Astrocyte of the cerebellum (primary cell): ENCODE results near the gene MICA.
"Not testable (repeated sequence)": the region's sequence is repeated elsewhere in the genome, so short reads cannot be mapped to it uniquely, and the experiment has no call there.

Experiments used
- DNase-seq: peaks from one replicate; pipeline ENCODE4 v3.0.0-alpha.2; 2011; ENCODE audit warnings: low read depth
- H3K4me3 ChIP-seq: 2 replicates; pipeline ENCODE4 v1.5.1; 2011; ENCODE audit warnings: mild to moderate bottlenecking, low read depth, low read length, moderate library complexity
- in situ Hi-C: cut with HindIII; loops from 2 replicates; pipeline ENCODE4 v1.10.0; 2017; ENCODE audit warnings: low sequenced_read_pairs
- TF ChIP-seq, protein P1 (sequence below): IDR thresholded peaks from 2 replicates; pipeline ENCODE4 v1.5.1; 2012; ENCODE audit warnings: low read length, low read depth, moderate library complexity, mild to moderate bottlenecking; ENCODE audit errors: missing control alignments

Gene MICA

DNA sequence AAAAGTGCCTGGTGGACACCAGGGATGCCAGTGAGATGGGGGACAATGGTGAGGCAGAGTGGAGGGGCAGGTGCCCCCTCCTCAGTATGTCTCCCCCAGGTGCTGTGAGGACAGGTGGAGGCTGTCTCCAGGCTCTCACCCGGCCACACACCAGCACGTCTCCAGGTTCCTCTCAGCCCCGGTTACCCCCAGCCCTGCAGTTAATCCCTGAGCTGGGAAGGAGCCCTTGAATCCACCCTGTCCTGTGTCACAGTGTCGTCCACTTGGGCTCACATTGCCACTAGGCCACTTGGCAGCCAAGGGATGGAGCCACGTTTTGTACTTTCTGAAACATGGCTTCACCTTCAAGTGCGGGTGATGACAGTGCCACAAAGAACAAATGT is 24.7 kb upstream of the MICA start:
- no peak for DNase-seq
- in situ Hi-C loops = no loop called here
- H3K4me3 ChIP-seq = no peak overlapping the region
- TF ChIP-seq, protein P1, sequence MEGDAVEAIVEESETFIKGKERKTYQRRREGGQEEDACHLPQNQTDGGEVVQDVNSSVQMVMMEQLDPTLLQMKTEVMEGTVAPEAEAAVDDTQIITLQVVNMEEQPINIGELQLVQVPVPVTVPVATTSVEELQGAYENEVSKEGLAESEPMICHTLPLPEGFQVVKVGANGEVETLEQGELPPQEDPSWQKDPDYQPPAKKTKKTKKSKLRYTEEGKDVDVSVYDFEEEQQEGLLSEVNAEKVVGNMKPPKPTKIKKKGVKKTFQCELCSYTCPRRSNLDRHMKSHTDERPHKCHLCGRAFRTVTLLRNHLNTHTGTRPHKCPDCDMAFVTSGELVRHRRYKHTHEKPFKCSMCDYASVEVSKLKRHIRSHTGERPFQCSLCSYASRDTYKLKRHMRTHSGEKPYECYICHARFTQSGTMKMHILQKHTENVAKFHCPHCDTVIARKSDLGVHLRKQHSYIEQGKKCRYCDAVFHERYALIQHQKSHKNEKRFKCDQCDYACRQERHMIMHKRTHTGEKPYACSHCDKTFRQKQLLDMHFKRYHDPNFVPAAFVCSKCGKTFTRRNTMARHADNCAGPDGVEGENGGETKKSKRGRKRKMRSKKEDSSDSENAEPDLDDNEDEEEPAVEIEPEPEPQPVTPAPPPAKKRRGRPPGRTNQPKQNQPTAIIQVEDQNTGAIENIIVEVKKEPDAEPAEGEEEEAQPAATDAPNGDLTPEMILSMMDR = no peak

GRCh38 chr6:31379850-31380249 is 23.5 kb upstream of the MICA start:
- H3K4me3 ChIP-seq = no peak overlapping the region
- in situ Hi-C loops = no loop called here
- TF ChIP-seq, protein P1 = no peak
- no peak for DNase-seq

- in situ Hi-C loops = no loop called here
- TF ChIP-seq, protein P1 = no peak
- DNase-seq = no peak
- H3K4me3 ChIP-seq = no peak overlapping the region
These were observed 21.7 kb upstream of the MICA start for GRCh38 chr6:31381666-31382065.

DNA sequence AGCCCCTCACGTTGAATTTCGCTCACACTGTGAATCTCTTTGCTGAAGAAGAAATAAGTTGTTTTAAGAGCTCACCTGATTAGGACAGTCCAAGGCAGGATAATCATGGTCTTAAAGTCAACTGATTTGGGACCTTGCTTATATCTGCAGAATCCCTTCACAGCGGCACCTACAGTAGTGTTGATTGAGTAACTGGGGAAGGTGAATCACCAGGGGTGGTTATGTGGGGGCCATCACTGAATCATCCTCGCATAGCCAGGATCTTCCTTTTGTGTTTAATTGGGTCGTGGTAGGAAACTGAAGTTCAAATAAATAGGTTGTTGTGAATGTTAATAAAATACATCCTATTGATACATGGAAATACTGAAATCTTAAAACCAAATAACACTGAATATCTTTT is 20.2 kb upstream of the MICA start:
- no peak for DNase-seq

DNA sequence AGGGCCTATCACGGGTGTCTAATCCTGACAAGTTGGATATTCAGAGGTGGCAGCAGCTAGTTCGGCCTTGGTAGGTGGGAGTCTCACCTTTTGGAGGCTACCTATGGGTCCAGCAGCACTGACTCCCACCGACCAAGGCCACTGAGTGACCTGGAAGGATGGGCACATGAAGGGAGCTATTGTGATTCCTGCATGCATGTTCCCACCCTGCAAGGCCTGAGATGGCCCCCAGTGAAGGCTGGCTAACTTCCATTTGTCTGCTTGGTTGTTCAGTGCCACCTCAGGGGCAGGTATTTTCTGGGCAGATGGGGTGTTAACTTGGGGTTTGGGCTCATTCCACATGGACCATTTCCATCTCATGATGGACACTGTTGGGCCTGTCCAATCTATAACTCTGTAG is 18.4 kb upstream of the MICA start:
- H3K4me3 ChIP-seq = no peak overlapping the region
- DNase-seq = no peak
- in situ Hi-C loops = no loop called here
- TF ChIP-seq, protein P1 = no peak

More for the DNA sequence above, 20.2 kb upstream of the MICA start:
- TF ChIP-seq, protein P1 = no peak
- no peak overlapping the region for H3K4me3 ChIP-seq
- in situ Hi-C loops = no loop called here

- in situ Hi-C loops = no loop called here
- DNase-seq = no peak
- TF ChIP-seq, protein P1 = no peak
- H3K4me3 ChIP-seq = no peak overlapping the region
These were observed 17.3 kb upstream of the MICA start for GRCh38 chr6:31386099-31386498.

DNA sequence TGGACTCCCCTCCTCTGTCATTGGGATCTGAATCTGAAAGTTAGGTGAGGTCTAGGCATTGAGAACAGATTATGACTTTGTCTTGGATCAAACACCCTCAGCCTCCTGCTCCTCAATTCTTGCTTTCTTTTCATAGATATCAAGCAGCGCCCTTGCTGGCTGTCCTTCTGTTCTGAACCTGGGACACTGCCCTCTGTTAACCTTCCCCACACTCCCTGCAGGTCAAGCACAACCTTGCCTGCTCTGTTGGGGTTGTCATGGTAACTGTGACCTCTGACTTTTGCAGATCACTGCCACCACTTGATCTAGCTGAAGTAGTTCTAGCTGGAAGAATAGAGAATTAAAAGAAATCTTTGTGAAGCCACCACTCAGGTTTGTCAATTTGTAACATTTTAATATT is 16.4 kb upstream of the MICA start:
- no peak for DNase-seq
- in situ Hi-C loops = no loop called here
- no peak overlapping the region for H3K4me3 ChIP-seq
- TF ChIP-seq, protein P1 = no peak

- DNase-seq, H3K4me3 ChIP-seq, in situ Hi-C loops: not testable (repeated sequence)
These were observed 14.2 kb upstream of the MICA start for GRCh38 chr6:31388916-31389801.

DNA sequence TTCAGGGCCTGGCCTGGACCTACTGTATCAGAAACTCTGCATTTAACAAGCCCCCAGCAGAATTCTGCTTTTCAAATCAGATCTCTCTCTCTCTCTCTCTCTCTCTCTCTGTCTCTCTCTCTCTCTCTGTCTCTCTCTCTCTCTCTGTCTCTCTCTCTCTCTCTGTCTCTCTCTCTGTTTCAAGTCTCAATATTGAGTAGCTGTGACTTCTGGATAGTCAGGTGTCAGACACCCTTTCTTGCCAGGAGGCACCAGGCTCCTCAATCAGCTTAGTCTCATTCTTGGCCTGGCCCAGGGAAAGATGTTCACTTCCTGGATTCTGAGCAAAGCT is 13.6 kb upstream of the MICA start:
- DNase-seq, H3K4me3 ChIP-seq, in situ Hi-C loops: not testable (repeated sequence)
